Activated naive CD4-positive, alpha-beta T cell treated with Interleukin-2 at 50 U/mL for 16 hours (primary cell): ENCODE measurements around the gene KCNH2.
"Not testable (repeated sequence)": the region's sequence is repeated elsewhere in the genome, so short reads cannot be mapped to it uniquely, and the experiment has no call there.

Experiments used
- DNase-seq: peaks from one replicate; pipeline ENCODE4 v3.0.0-alpha.2; 2020

The KCNH2 gene

GRCh38 chr7:150978126-150978789 lies at the start of gene KCNH2:
Gene KCNH2, minus strand, starts transcription at chr7:150978321. Its CDS starts 408 bp downstream, at chr7:150977913.
- peak; percentile 25 for DNase-seq

GRCh38 chr7:151027728-151028130 lies 49.6 kb upstream of the KCNH2 start:
- not testable (repeated sequence) for DNase-seq

- DNase-seq, result not testable (repeated sequence)
Measured at GRCh38 chr7:151026771-151027727, 48.9 kb upstream of the KCNH2 start.

GRCh38 chr7:151025924-151026671 lies 48.0 kb upstream of the KCNH2 start:
- DNase-seq, result no peak

- DNase-seq, result no peak
Measured at GRCh38 chr7:151024435-151025056, 46.4 kb upstream of the KCNH2 start, which contains the start of gene ATG9B. Gene ATG9B, minus strand, starts transcription at chr7:151024494. Its CDS starts 71 bp downstream, at chr7:151024423.

GRCh38 chr7:151023232-151023631 lies 45.1 kb upstream of the KCNH2 start:
- no peak for DNase-seq

- no peak for DNase-seq
Measured at GRCh38 chr7:151020231-151020630, 42.1 kb upstream of the KCNH2 start.

- DNase-seq, result no peak
Measured at GRCh38 chr7:151019130-151019447, 41.0 kb upstream of the KCNH2 start.

- DNase-seq, result peak; percentile 48
Measured at GRCh38 chr7:151018421-151019129, 40.5 kb upstream of the KCNH2 start.

- DNase-seq, result peak; percentile 85
Measured at GRCh38 chr7:151017953-151018420, 39.9 kb upstream of the KCNH2 start.

GRCh38 chr7:151017370-151017952 lies 39.3 kb upstream of the KCNH2 start:
- DNase-seq, result no peak

GRCh38 chr7:151016942-151017341 lies 38.8 kb upstream of the KCNH2 start:
- DNase-seq, result no peak

GRCh38 chr7:151016505-151016904 lies 38.4 kb upstream of the KCNH2 start:
- no peak for DNase-seq

- no peak for DNase-seq
Measured at GRCh38 chr7:151015967-151016366, 37.8 kb upstream of the KCNH2 start.

GRCh38 chr7:151014950-151015349 lies 36.8 kb upstream of the KCNH2 start:
- no peak for DNase-seq

GRCh38 chr7:151013733-151014497 lies 35.8 kb upstream of the KCNH2 start:
- peak; percentile 86 for DNase-seq

- DNase-seq, result no peak
Measured at GRCh38 chr7:151013356-151013732, 35.2 kb upstream of the KCNH2 start.

GRCh38 chr7:151012911-151013347 lies 34.8 kb upstream of the KCNH2 start:
- DNase-seq, result no peak

- DNase-seq, result no peak
Measured at GRCh38 chr7:151012031-151012692, 34.0 kb upstream of the KCNH2 start.

- not testable (repeated sequence) for DNase-seq
Measured at GRCh38 chr7:151011616-151012015, 33.5 kb upstream of the KCNH2 start.
